GM10248 (cell line): ENCODE measurements around the gene XBP1.
A peak's percentile ranks its signal among the peaks of the same experiment; 100 is the strongest.
"Not testable (repeated sequence)": the region's sequence is repeated elsewhere in the genome, so short reads cannot be mapped to it uniquely, and the experiment has no call there.

ENCODE experiments used
- CTCF ChIA-PET: fragments of 300-600 bp; sonication (Branson Sonifier 250); formaldehyde crosslinking; extraction: SDS; loops from one replicate; lab custom pipeline; 2021; ENCODE audit warnings: antibody characterized with exemption; lab: Yijun Ruan, JAX
- POLR2A ChIA-PET: fragments of 350-650 bp; sonication (Branson Sonifier 250); formaldehyde crosslinking; extraction: SDS; loops from one replicate; lab custom pipeline; 2020; ENCODE audit warnings: antibody characterized with exemption; lab: Yijun Ruan, JAX
- DNase-seq: peaks from one replicate; pipeline ENCODE4 v3.0.0; 2012; ENCODE audit errors: extremely low spot score
- CTCF ChIP-seq: IDR thresholded peaks from 2 replicates; pipeline ENCODE4 v1.5.1; 2012; ENCODE audit warnings: mild to moderate bottlenecking, low read depth; ENCODE audit errors: extremely low read depth, missing control alignments, control extremely low read depth

XBP1 gene

GRCh38 chr22:28772633-28773460, 27.5 kb downstream of the XBP1 start, which contains the start of gene CCDC117:
TSS of gene CCDC117 (plus strand) at chr22:28772695. CDS start at chr22:28772850, 155 bp downstream.
- DNase-seq, result peak; percentile 94
- TF ChIP-seq CTCF, result peak; percentile 26
- ChIA-PET CTCF (interaction anchor here (0.6 to 3.3 kb wide), 14 partner anchors 9 to 173 kb away, joined by 3 to 14 read pairs (median 4); no protein-coding TSS in a partner anchor), POLR2A (interaction anchor here (0.5 to 2.2 kb wide), 6 partner anchors 13 to 153 kb away, joined by 3 to 11 read pairs (median 3); partner anchors contain the start of gene XBP1)

- ChIA-PET CTCF (interaction anchor here (1.1 to 1.7 kb wide), 2 partner anchors 10 to 23 kb away, joined by 3 to 5 read pairs; no protein-coding TSS in a partner anchor), POLR2A (no interaction called here)
- no peak for DNase-seq
- TF ChIP-seq CTCF, result no peak
These were observed 29.1 kb downstream of the XBP1 start for GRCh38 chr22:28771195-28771791.

- TF ChIP-seq CTCF, result no peak
- DNase-seq, result no peak
- CTCF ChIA-PET, result interaction anchor here (1.1 kb wide), 1 partner anchor 60 kb away, joined by 4 read pairs; no protein-coding TSS in a partner anchor
- POLR2A ChIA-PET, result no interaction called here
These were observed 30.8 kb downstream of the XBP1 start for GRCh38 chr22:28769394-28770085.

GRCh38 chr22:28768701-28769393, 31.5 kb downstream of the XBP1 start:
- no peak for TF ChIP-seq CTCF
- ChIA-PET POLR2A (no interaction called here), CTCF (no interaction called here)
- no peak for DNase-seq

GRCh38 chr22:28766628-28767027, 33.7 kb downstream of the XBP1 start:
- POLR2A ChIA-PET, result interaction anchor here (0.5 kb wide), 1 partner anchor 70 kb away, joined by 4 read pairs; no protein-coding TSS in a partner anchor
- no peak for DNase-seq
- CTCF ChIA-PET, result interaction anchor here (1.2 to 1.3 kb wide), 2 partner anchors 17 to 23 kb away, joined by 3 to 4 read pairs; no protein-coding TSS in a partner anchor
- TF ChIP-seq CTCF, result no peak

GRCh38 chr22:28762000-28762399, 38.4 kb downstream of the XBP1 start:
- CTCF ChIA-PET, result interaction anchor here (1.4 to 1.7 kb wide), 2 partner anchors 12 to 161 kb away, joined by 3 to 4 read pairs; no protein-coding TSS in a partner anchor
- POLR2A ChIA-PET, DNase-seq: not testable (repeated sequence)
